CD4-positive, alpha-beta memory T cell (primary cell): ENCODE measurements around the gene VPS35L. TPM values are rescaled to one million over a fixed set of nuclear protein-coding genes. Genes with fewer than 3 reads are reported as not detected.

ENCODE experiments used
- CTCF ChIA-PET: fragments of 350-600 bp; sonication (Branson Sonifier 250); formaldehyde crosslinking; loops from one replicate; lab custom pipeline; 2021; ENCODE audit warnings: inconsistent platforms; ENCODE audit not compliant: partially characterized antibody; lab: Charles Lee
- POLR2A ChIA-PET: fragments of 350-600 bp; sonication (Branson Sonifier 250); formaldehyde crosslinking; loops from one replicate; lab custom pipeline; 2021; ENCODE audit not compliant: partially characterized antibody; lab: Charles Lee
- DNase-seq, 5 donors: peaks; one replicate each; pipeline versions ENCODE4 v3.0.0 to v3.0.0-alpha.2; 2020 to 2022; ENCODE audit warnings: mixed read lengths in 1 of 5
- H3K27ac ChIP-seq: one replicate; pipeline ENCODE4 v1.7.0; 2013; ENCODE audit warnings: low read depth, low read length
- H3K27me3 ChIP-seq: 2 replicates; pipeline ENCODE4 v1.7.0; 2013; ENCODE audit warnings: mild to moderate bottlenecking, low read length, moderate library complexity; ENCODE audit not compliant: insufficient read depth
- H3K36me3 ChIP-seq: 2 replicates; pipeline ENCODE4 v1.7.0; 2013; ENCODE audit warnings: mild to moderate bottlenecking, low read length, moderate library complexity; ENCODE audit not compliant: insufficient read depth
- H3K4me1 ChIP-seq: 2 replicates; pipeline ENCODE4 v1.7.0; 2013; ENCODE audit warnings: mild to moderate bottlenecking, low read length, moderate library complexity; ENCODE audit not compliant: insufficient read depth
- H3K4me3 ChIP-seq, 2 donors: one replicate each; pipeline ENCODE4 v1.7.0; 2013; ENCODE audit warnings: low read length in 2 of 2, mild to moderate bottlenecking in 1 of 2
- H3K9me3 ChIP-seq, 2 donors: one replicate each; pipeline ENCODE4 v1.7.0; 2013; ENCODE audit warnings: low read length in 2 of 2, control low read depth in 1 of 2; ENCODE audit not compliant: control insufficient read depth in 1 of 2
- H3K27ac Mint-ChIP-seq, 7 donors: one replicate each; pipeline ENCODE4 v1.8.0; 2020 to 2021; ENCODE audit warnings: mixed read lengths in 7 of 7, mild to moderate bottlenecking in 6 of 7, inconsistent platforms in 3 of 7, moderate library complexity in 3 of 7
- H3K27me3 Mint-ChIP-seq, 2 donors: one replicate each; pipeline ENCODE4 v1.8.0; 2020 to 2021; ENCODE audit warnings: mixed read lengths in 2 of 2
- H3K36me3 Mint-ChIP-seq, 2 donors: one replicate each; pipeline ENCODE4 v1.8.0; 2020 to 2021; ENCODE audit warnings: mixed read lengths in 2 of 2, inconsistent platforms in 1 of 2, mild to moderate bottlenecking in 1 of 2
- H3K4me1 Mint-ChIP-seq, 4 donors: one replicate each; pipeline ENCODE4 v1.8.0; 2020 to 2021; ENCODE audit warnings: mixed read lengths in 4 of 4, mild to moderate bottlenecking in 1 of 4
- H3K4me3 Mint-ChIP-seq, 8 donors: one replicate each; pipeline ENCODE4 v1.8.0; 2020 to 2021; ENCODE audit warnings: mixed read lengths in 8 of 8, mild to moderate bottlenecking in 7 of 8, moderate library complexity in 6 of 8, inconsistent platforms in 3 of 8
- H3K9me3 Mint-ChIP-seq, 8 donors: one replicate each; pipeline ENCODE4 v1.8.0; 2020 to 2021; ENCODE audit warnings: mixed read lengths in 8 of 8, mild to moderate bottlenecking in 5 of 8, inconsistent platforms in 3 of 8, moderate library complexity in 1 of 8
- intact Hi-C: fragments of 100-400 bp; cut with micrococcal nuclease; formaldehyde crosslinking; loops from one replicate; pipeline ENCODE4 v1.15.1; 2023
- polyA plus RNA-seq, 2 donors: library from polyadenylated mRNA; unstranded; fragments of 300-500 nt; fragmentation: Illumina TruSeq; gene quantifications; one replicate each; pipeline ENCODE4 v1.2.3, GENCODE V29; 2021
- total RNA-seq, 2 experiments: library from RNA; stranded (reverse); gene quantifications; one replicate each; pipeline ENCODE4 v1.2.3, GENCODE V29; 2021

The VPS35L gene
- total and polyA plus RNA-seq, 4 experiments from 2014 or later = 42.2 to 52.9 (median 48.6) TPM

DNA sequence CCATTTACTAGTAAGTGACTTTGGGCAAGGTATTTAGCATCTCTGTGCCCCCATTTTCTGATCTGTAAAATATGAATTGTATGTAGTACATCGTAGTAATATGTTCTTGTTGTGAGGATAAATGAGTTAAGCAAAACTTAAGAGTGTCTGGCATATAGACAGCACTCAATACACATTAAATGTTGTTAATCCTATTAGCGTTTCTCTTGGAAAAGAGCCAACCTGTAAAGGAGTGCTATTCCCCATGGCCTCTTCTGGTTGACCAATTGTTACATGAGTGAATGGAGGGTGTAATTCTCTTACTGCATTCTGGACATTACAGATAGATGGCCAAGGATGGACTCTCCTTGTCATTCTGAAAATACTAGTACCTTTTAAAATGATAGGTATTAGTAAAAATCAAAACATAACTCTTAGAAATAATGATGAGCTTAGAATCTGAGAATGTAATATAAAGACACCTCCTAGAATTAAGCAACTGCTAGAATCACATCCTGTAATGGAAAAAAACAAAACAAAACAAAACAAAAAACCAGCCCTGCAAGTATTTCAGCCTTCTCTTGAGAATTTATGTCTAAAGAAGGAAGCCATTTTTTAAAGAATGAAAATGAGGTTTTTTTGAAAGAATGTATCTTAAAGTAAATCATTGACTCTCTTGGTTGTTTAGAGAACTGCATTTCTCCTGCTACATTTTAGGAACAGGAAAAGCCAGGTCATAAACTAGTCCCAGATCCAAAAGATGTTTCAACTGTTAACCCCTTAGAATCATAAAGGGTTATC is 193.1 kb downstream of the VPS35L start:
- Histone ChIP-seq H3K27me3 (no peaks in the 10 kb centered on the region), H3K27ac (no peak overlapping the region), H3K36me3 (no peaks in the 10 kb centered on the region), H3K4me3 (no peak overlapping the region), H3K4me1 (no peaks in the 10 kb centered on the region), H3K9me3 (no peaks in the 10 kb centered on the region)
- POLR2A ChIA-PET = no interaction called here
- CTCF ChIA-PET = interaction anchor here (1.1 to 1.5 kb wide), 2 partner anchors 16 to 52 kb away, joined by 3 to 5 read pairs; no protein-coding TSS in a partner anchor
- no peak for DNase-seq
- Mint-ChIP-seq H3K4me3 (no peak overlapping the region), H3K27ac (no peak overlapping the region), H3K36me3 (no peaks in the 10 kb centered on the region), H3K9me3 (no peaks in the 10 kb centered on the region), H3K4me1 (no peaks in the 10 kb centered on the region), H3K27me3 (no peaks in the 10 kb centered on the region)
- intact Hi-C loops = no loop called here

GRCh38 chr16:19749571-19750080 is 194.1 kb downstream of the VPS35L start:
- no peaks in the 10 kb centered on the region for H3K9me3 ChIP-seq
- no peaks in the 10 kb centered on the region for H3K4me1 ChIP-seq
- H3K27ac Mint-ChIP-seq = no peak overlapping the region
- H3K4me3 ChIP-seq = no peak overlapping the region
- no peaks in the 10 kb centered on the region for H3K27me3 ChIP-seq
- no peaks in the 10 kb centered on the region for H3K9me3 Mint-ChIP-seq
- POLR2A ChIA-PET = no interaction called here
- intact Hi-C loops = no loop called here
- H3K4me3 Mint-ChIP-seq = no peak overlapping the region
- no peaks in the 10 kb centered on the region for H3K27me3 Mint-ChIP-seq
- H3K4me1 Mint-ChIP-seq = no peaks in the 10 kb centered on the region
- CTCF ChIA-PET = interaction anchor here (0.9 to 1.0 kb wide), 2 partner anchors 9 to 166 kb away, joined by 3 read pairs; no protein-coding TSS in a partner anchor
- no peaks in the 10 kb centered on the region for H3K36me3 ChIP-seq
- no peaks in the 10 kb centered on the region for H3K36me3 Mint-ChIP-seq
- DNase-seq = no peak
- no peak overlapping the region for H3K27ac ChIP-seq

Other genes with a start within 250 kb of the VPS35L start
- not detected for gene TMC5, start 137.8 kb upstream of the VPS35L start, total RNA-seq
- under 1 TPM in 1 of 2 donors, not detected in 1; 0.57 TPM for gene TMC5, start 137.8 kb upstream of the VPS35L start, polyA plus RNA-seq
- 10 to 100 TPM; 23.2 to 23.3 TPM for gene GDE1, start 33.6 kb upstream of the VPS35L start, total RNA-seq
- gene GDE1, start 33.6 kb upstream of the VPS35L start, polyA plus RNA-seq = 10 to 100 TPM; 30.7 to 40.2 TPM
- gene CCP110, start 31.8 kb upstream of the VPS35L start, total RNA-seq = 10 to 100 TPM; 21.3 TPM
- gene CCP110, start 31.8 kb upstream of the VPS35L start, polyA plus RNA-seq = 1 to 10 TPM; 7.3 to 9.6 TPM
- 10 to 100 TPM; 15.3 to 16.6 TPM for gene KNOP1, start 162.5 kb downstream of the VPS35L start, total RNA-seq
- 10 to 100 TPM in 1 of 2 donors, 1 to 10 TPM in 1; 4.0 to 15.2 TPM for gene KNOP1, start 162.5 kb downstream of the VPS35L start, polyA plus RNA-seq
- gene IQCK, start 162.6 kb downstream of the VPS35L start, total RNA-seq = 1 to 10 TPM; 1.7 to 3.1 TPM
- gene IQCK, start 162.6 kb downstream of the VPS35L start, polyA plus RNA-seq = 1 to 10 TPM; 1.3 to 4.1 TPM